ENCODE measurements around the gene C1orf185.
"Not testable (repeated sequence)": the region's sequence is repeated elsewhere in the genome, so short reads cannot be mapped to it uniquely, and the experiment has no call there.

The C1orf185 gene

GRCh38 chr1:51101976-51102375, at the start of gene C1orf185:
C1orf185 (plus strand) TSS chr1:51102228; CDS start chr1:51102234, 6 bp downstream.
- FAIRE-seq = no peak
- DNase-seq (ENCODE audit: insufficient read length, low spot score) = no peak

- FAIRE-seq (no peak), DNase-seq (ENCODE audit: insufficient read length, low spot score) (no peak)
Measured at GRCh38 chr1:51058858-51059257, 43.2 kb upstream of the C1orf185 start.

- no peak for DNase-seq (ENCODE audit: insufficient read length, low spot score)
- no peak for FAIRE-seq
Measured at GRCh38 chr1:51061231-51061918, 40.7 kb upstream of the C1orf185 start.

GRCh38 chr1:51063121-51063520, 38.9 kb upstream of the C1orf185 start:
- DNase-seq (ENCODE audit: insufficient read length, low spot score) = no peak
- FAIRE-seq = no peak

- FAIRE-seq = no peak
- DNase-seq (ENCODE audit: insufficient read length, low spot score) = no peak
Measured at GRCh38 chr1:51070011-51070410, 32.0 kb upstream of the C1orf185 start.

GRCh38 chr1:51070640-51071039, 31.4 kb upstream of the C1orf185 start:
- FAIRE-seq (no peak), DNase-seq (ENCODE audit: insufficient read length, low spot score) (no peak)

GRCh38 chr1:51071291-51072042, 30.6 kb upstream of the C1orf185 start:
- DNase-seq (ENCODE audit: insufficient read length, low spot score) = no peak
- FAIRE-seq = no peak

- FAIRE-seq = no peak
- DNase-seq (ENCODE audit: insufficient read length, low spot score) = no peak
Measured at GRCh38 chr1:51072043-51072439, 30.0 kb upstream of the C1orf185 start.

- no peak for FAIRE-seq
Measured at GRCh38 chr1:51072651-51073050, 29.4 kb upstream of the C1orf185 start.

GRCh38 chr1:51073456-51073855, 28.6 kb upstream of the C1orf185 start:
- no peak for DNase-seq (ENCODE audit: insufficient read length, low spot score)
- FAIRE-seq = no peak

More at GRCh38 chr1:51072651-51073050, 29.4 kb upstream of the C1orf185 start:
- no peak for DNase-seq (ENCODE audit: insufficient read length, low spot score)

GRCh38 chr1:51086496-51087271, 15.3 kb upstream of the C1orf185 start:
- FAIRE-seq = no peak
- no peak for DNase-seq (ENCODE audit: insufficient read length, low spot score)

GRCh38 chr1:51088474-51088873, 13.6 kb upstream of the C1orf185 start:
- FAIRE-seq = no peak
- DNase-seq (ENCODE audit: insufficient read length, low spot score) = no peak

- DNase-seq (ENCODE audit: insufficient read length, low spot score) = no peak
- no peak for FAIRE-seq
Measured at GRCh38 chr1:51093581-51093980, 8.4 kb upstream of the C1orf185 start.

GRCh38 chr1:51097171-51097570, 4.9 kb upstream of the C1orf185 start:
- FAIRE-seq = no peak
- DNase-seq (ENCODE audit: insufficient read length, low spot score) = no peak

- FAIRE-seq (no peak), DNase-seq (ENCODE audit: insufficient read length, low spot score) (no peak)
Measured at GRCh38 chr1:51100264-51100880, 1.7 kb upstream of the C1orf185 start.

- DNase-seq (ENCODE audit: insufficient read length, low spot score) (no peak), FAIRE-seq (no peak)
Measured at GRCh38 chr1:51114137-51114536, 12.1 kb downstream of the C1orf185 start.

- FAIRE-seq = no peak
- no peak for DNase-seq (ENCODE audit: insufficient read length, low spot score)
Measured at GRCh38 chr1:51115714-51116404, 13.8 kb downstream of the C1orf185 start.

- DNase-seq (ENCODE audit: insufficient read length, low spot score) (no peak), FAIRE-seq (no peak)
Measured at GRCh38 chr1:51119331-51119730, 17.3 kb downstream of the C1orf185 start.

GRCh38 chr1:51120629-51121028, 18.6 kb downstream of the C1orf185 start:
- DNase-seq (ENCODE audit: insufficient read length, low spot score) (no peak), FAIRE-seq (no peak)

- not testable (repeated sequence) for FAIRE-seq; DNase-seq (ENCODE audit: insufficient read length, low spot score)
Measured at GRCh38 chr1:51127152-51127551, 25.1 kb downstream of the C1orf185 start.

Data from GM19239 (cell line).